ENCODE measurements around the gene TOMM40L.

The TOMM40L gene

GRCh38 chr1:161225534-161226319, at the start of gene TOMM40L:
TOMM40L (plus strand) TSS chr1:161226060; CDS start chr1:161226490, 430 bp downstream.
- DNase-seq (ENCODE audit: low read depth in 2 of 2), result peak; percentile 74 to 78

GRCh38 chr1:161176468-161177111, 49.3 kb upstream of the TOMM40L start:
- no peak for DNase-seq (ENCODE audit: low read depth in 2 of 2)

- DNase-seq (ENCODE audit: low read depth in 2 of 2), result peak; percentile 98 to 99
Observed at GRCh38 chr1:161177112-161177935, 48.5 kb upstream of the TOMM40L start, which contains the start of gene B4GALT3. B4GALT3 (minus strand) TSS chr1:161177507; CDS start chr1:161176060, 1,447 bp downstream.

- no peak for DNase-seq (ENCODE audit: low read depth in 2 of 2)
Observed at GRCh38 chr1:161177936-161178244, 48.0 kb upstream of the TOMM40L start.

- no peak for DNase-seq (ENCODE audit: low read depth in 2 of 2)
Observed at GRCh38 chr1:161179698-161180097, 46.2 kb upstream of the TOMM40L start.

- DNase-seq (ENCODE audit: low read depth in 2 of 2), result no peak
Observed at GRCh38 chr1:161180639-161181038, 45.2 kb upstream of the TOMM40L start.

GRCh38 chr1:161182214-161182613, 43.6 kb upstream of the TOMM40L start:
- peak; percentile 36 to 37 for DNase-seq (ENCODE audit: low read depth in 2 of 2)

GRCh38 chr1:161185282-161185682, 40.6 kb upstream of the TOMM40L start:
- peak; percentile 15 to 43 for DNase-seq (ENCODE audit: low read depth in 2 of 2)

- no peak for DNase-seq (ENCODE audit: low read depth in 2 of 2)
Observed at GRCh38 chr1:161185732-161186311, 40.0 kb upstream of the TOMM40L start.

- no peak for DNase-seq (ENCODE audit: low read depth in 2 of 2)
Observed at GRCh38 chr1:161187311-161187710, 38.5 kb upstream of the TOMM40L start.

- no peak for DNase-seq (ENCODE audit: low read depth in 2 of 2)
Observed at GRCh38 chr1:161188381-161188780, 37.5 kb upstream of the TOMM40L start.

- DNase-seq (ENCODE audit: low read depth in 2 of 2), result no peak
Observed at GRCh38 chr1:161189036-161189435, 36.8 kb upstream of the TOMM40L start.

- DNase-seq (ENCODE audit: low read depth in 2 of 2), result no peak
Observed at GRCh38 chr1:161190962-161191521, 34.8 kb upstream of the TOMM40L start.

GRCh38 chr1:161191971-161192370, 33.9 kb upstream of the TOMM40L start:
- no peak for DNase-seq (ENCODE audit: low read depth in 2 of 2)

- DNase-seq (ENCODE audit: low read depth in 2 of 2), result peak; percentile 29 to 52
Observed at GRCh38 chr1:161192476-161193465, 33.1 kb upstream of the TOMM40L start.

GRCh38 chr1:161193561-161194235, 32.2 kb upstream of the TOMM40L start:
- no peak for DNase-seq (ENCODE audit: low read depth in 2 of 2)

GRCh38 chr1:161195171-161195570, 30.7 kb upstream of the TOMM40L start:
- no peak for DNase-seq (ENCODE audit: low read depth in 2 of 2)

- no peak for DNase-seq (ENCODE audit: low read depth in 2 of 2)
Observed at GRCh38 chr1:161196111-161196510, 29.7 kb upstream of the TOMM40L start.

- DNase-seq (ENCODE audit: low read depth in 2 of 2), result no peak
Observed at GRCh38 chr1:161196521-161197451, 29.1 kb upstream of the TOMM40L start.
